BJ (cell line): Measurements from ENCODE around the gene NAA10. TPM values are rescaled to one million over a fixed set of nuclear protein-coding genes. Genes with fewer than 3 reads are reported as not detected.
A peak's percentile ranks its signal among the peaks of the same experiment; 100 is the strongest.

Experiments used
- CTCF ChIA-PET: fragments of 350-600 bp; formaldehyde crosslinking; extraction: SDS; loops from one replicate; lab custom pipeline; 2021; ENCODE audit warnings: antibody characterized with exemption, inconsistent platforms; lab: Yijun Ruan, JAX
- POLR2A ChIA-PET: fragments of 300-600 bp; sonication (Branson Sonifier 250); formaldehyde crosslinking; extraction: SDS; loops from one replicate; lab custom pipeline; 2021; ENCODE audit warnings: antibody characterized with exemption; lab: Charles Lee
- DNase-seq: peaks from one replicate; pipeline ENCODE4 v3.0.0-alpha.2; 2011; ENCODE audit warnings: low read depth
- H3K27me3 ChIP-seq: 2 replicates; pipeline ENCODE4 v1.6.0; 2011; ENCODE audit warnings: low read length; ENCODE audit not compliant: control insufficient read depth, insufficient read depth
- H3K36me3 ChIP-seq: 2 replicates; pipeline ENCODE4 v1.5.1; 2011; ENCODE audit warnings: low read length; ENCODE audit not compliant: control insufficient read depth, insufficient read depth
- H3K4me3 ChIP-seq: 2 replicates; pipeline ENCODE4 v1.5.1; 2011; ENCODE audit warnings: low read depth, mild to moderate bottlenecking, control low read depth, low read length
- CTCF ChIP-seq: IDR thresholded peaks from 2 replicates; pipeline ENCODE4 v1.5.1; 2011; ENCODE audit warnings: low read depth, mild to moderate bottlenecking, control low read depth, inconsistent platforms, low read length, moderate library complexity; ENCODE audit not compliant: insufficient read depth
- polyA plus RNA-seq: library from polyadenylated mRNA; depleted of rRNA; stranded (reverse); fragments of >200 nt; gene quantifications from 2 replicates; pipeline ENCODE4 v1.2.3, GENCODE V29; 2011

The NAA10 gene
- polyA plus RNA-seq, 1 experiment: 76.0 TPM

- Histone ChIP-seq H3K27me3 (no peaks in the 10 kb centered on the region), H3K4me3 (peak overlapping the region; percentile 75), H3K36me3 (no peaks in the 10 kb centered on the region)
- no peak for DNase-seq
- POLR2A ChIA-PET: no interaction called here
- no peak for TF ChIP-seq CTCF
- CTCF ChIA-PET: interaction anchor here (1.1 to 4.7 kb wide), 5 partner anchors 8 to 77 kb away, joined by 3 to 19 read pairs (median 3); no protein-coding TSS in a partner anchor
Measured at GRCh38 chrX:153969125-153969903, 34.5 kb upstream of the NAA10 start.

GRCh38 chrX:153968754-153969124 lies 33.9 kb upstream of the NAA10 start:
- ChIA-PET POLR2A (no interaction called here), CTCF (interaction anchor here (1.4 to 4.7 kb wide), 2 partner anchors 22 to 46 kb away, joined by 5 to 19 read pairs; no protein-coding TSS in a partner anchor)
- DNase-seq: no peak
- peak; percentile 11; the same call in 1 of the 2 replicates for TF ChIP-seq CTCF
- H3K27me3 ChIP-seq: no peaks in the 10 kb centered on the region
- peak overlapping the region; percentile 75 for H3K4me3 ChIP-seq
- H3K36me3 ChIP-seq: peaks cover 3% of the 10 kb centered on the region

- POLR2A ChIA-PET: no interaction called here
- CTCF ChIA-PET: interaction anchor here (1.7 to 4.7 kb wide), 2 partner anchors 18 to 21 kb away, joined by 5 to 19 read pairs; no protein-coding TSS in a partner anchor
- DNase-seq: no peak
- no peak for TF ChIP-seq CTCF
- peaks cover 8% of the 10 kb centered on the region for H3K36me3 ChIP-seq
- H3K4me3 ChIP-seq: peak overlapping the region; percentile 75
- no peaks in the 10 kb centered on the region for H3K27me3 ChIP-seq
Measured at GRCh38 chrX:153968255-153968654, 33.4 kb upstream of the NAA10 start.

- POLR2A ChIA-PET: no interaction called here
- Histone ChIP-seq H3K27me3 (no peaks in the 10 kb centered on the region), H3K36me3 (peaks cover 9% of the 10 kb centered on the region), H3K4me3 (no peak overlapping the region)
- TF ChIP-seq CTCF: no peak
- CTCF ChIA-PET: interaction anchor here (1.7 to 4.7 kb wide), 2 partner anchors 17 to 21 kb away, joined by 5 to 19 read pairs; no protein-coding TSS in a partner anchor
- DNase-seq: no peak
Measured at GRCh38 chrX:153967536-153968224, 32.8 kb upstream of the NAA10 start.
